Keratinocyte (primary cell): Measurements from ENCODE around the gene MGAT2.
"Not testable (repeated sequence)": the region's sequence is repeated elsewhere in the genome, so short reads cannot be mapped to it uniquely, and the experiment has no call there.

Source experiments
- CTCF ChIP-seq, 3 experiments: IDR thresholded peaks in 1 of 3; conservative IDR thresholded peaks in 1 of 3; optimal IDR thresholded peaks in 1 of 3; 2 replicates in 2 of 3; 3 replicates in 1 of 3; pipeline versions ENCODE3 to v1.5.1; 2011; ENCODE audit warnings: low read length in 3 of 3, mild to moderate bottlenecking in 3 of 3, moderate library complexity in 2 of 3, control low read depth in 1 of 3, inconsistent platforms in 1 of 3; ENCODE audit not compliant: insufficient read depth in 2 of 3; ENCODE audit errors: extremely low read depth in 1 of 3
- EZH2 ChIP-seq: IDR thresholded peaks from one replicate; pipeline ENCODE4 v1.6.1; 2012; ENCODE audit warnings: inconsistent platforms, mild to moderate bottlenecking, low read length, moderate library complexity

- not testable (repeated sequence) for TF ChIP-seq CTCF (optimal IDR thresholded peaks at IDR 0.05 in 1 of 3, IDR thresholded peaks at IDR 0.05 in 1 of 3, conservative IDR thresholded peaks at IDR 0.05 in 1 of 3; ENCODE audit: extremely low read depth in 1 of 3, insufficient read depth in 2 of 3, low read length in 3 of 3); EZH2
Observed at GRCh38 chr14:49584981-49585640, 35.5 kb upstream of the MGAT2 start.
